DMS 273 (cell line): ENCODE data around the gene ANKIB1.
"Not testable (repeated sequence)": the region's sequence is repeated elsewhere in the genome, so short reads cannot be mapped to it uniquely, and the experiment has no call there.

Experiments used
- DNase-seq: peaks from one replicate; lab custom pipeline; 2025; ENCODE audit not compliant: unreplicated experiment; lab: John Stamatoyannopoulos, UW

Gene ANKIB1

DNA sequence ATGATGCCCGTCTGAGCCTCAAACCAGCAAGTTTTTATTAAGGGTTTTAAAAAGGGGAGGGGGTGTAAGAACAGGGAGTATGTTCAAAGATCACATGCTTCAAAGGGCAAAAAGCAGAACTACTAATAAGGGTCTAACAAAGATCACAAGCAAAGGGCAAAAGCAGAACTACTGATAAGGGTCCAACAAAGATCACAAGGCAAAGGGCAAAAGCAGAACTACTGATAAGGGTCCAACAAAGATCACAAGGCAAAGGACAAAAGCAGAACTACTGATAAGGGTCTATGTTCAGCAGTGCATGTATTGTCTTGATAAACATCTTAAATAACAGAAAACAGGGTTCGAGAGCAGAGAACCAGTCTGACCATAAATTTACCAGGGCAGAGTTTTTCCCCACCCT lies 196.9 kb downstream of the ANKIB1 start:
- DNase-seq: not testable (repeated sequence)

DNA sequence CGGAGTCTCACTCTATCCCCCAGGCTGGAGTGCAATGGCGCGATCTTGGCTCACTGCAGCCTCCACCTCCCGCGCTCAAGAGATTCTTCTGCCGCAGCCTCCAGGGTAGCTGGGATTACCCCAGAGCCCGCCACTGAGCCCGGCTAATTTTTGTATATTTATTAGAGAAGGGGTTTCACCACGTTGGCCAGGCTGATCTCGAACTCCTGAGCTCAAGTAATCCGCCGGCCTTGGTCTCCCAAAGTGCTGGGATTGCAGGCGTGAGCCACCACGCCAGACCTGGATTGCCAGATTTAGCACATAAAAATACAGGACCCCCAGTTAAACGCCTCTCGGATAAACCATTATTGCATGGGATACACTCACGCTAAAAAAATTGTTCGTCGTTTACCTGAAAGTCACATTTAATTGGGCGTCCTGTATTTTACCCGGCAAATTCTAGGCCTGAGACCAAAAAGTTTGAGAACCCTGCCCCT lies 201.1 kb downstream of the ANKIB1 start:
- no peak for DNase-seq

DNA sequence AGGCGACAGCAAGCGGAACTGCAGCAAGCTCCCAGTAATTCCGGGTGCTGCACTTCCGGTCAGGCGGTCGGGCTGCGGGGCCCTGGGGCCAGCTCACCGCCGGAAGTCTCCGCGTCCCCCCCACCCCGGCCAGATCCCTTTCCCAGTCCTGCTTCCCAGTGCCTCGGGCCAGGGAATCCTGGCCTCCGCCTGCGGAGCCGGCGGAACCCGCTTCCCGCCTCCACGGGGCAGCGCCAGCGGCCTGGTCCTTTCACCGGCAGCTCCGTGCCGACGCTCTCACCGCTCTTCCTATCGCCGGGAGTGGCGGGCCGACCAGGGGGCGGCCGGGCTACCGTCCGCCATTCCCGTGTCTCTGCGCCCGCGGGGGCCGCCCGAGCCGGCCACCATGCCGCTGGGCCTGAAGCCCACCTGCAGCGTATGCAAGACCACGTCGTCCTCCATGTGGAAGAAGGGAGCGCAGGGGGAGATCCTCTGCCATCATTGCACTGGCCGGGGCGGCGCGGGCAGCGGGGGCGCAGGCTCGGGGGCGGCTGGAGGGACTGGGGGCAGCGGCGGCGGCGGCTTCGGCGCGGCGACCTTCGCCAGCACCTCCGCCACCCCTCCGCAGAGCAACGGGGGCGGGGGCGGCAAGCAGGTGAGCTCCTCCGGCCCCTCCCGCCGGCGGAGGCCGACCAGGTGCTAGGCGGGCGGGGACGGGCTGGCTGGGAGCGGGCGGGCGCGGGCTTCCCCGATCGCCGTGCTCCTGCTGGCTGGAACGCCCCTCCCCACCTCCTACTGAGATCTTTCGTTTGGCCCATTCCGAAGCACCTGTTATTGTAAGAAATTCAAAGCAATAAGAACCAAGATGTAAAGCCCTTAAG lies 201.8 kb downstream of the ANKIB1 start, which contains the start of gene GATAD1:
GATAD1 (plus strand) TSS at position 138 of the 860 bp plus-strand sequence; CDS start at position 386, 248 bp downstream.
- DNase-seq: peak; percentile 96

DNA sequence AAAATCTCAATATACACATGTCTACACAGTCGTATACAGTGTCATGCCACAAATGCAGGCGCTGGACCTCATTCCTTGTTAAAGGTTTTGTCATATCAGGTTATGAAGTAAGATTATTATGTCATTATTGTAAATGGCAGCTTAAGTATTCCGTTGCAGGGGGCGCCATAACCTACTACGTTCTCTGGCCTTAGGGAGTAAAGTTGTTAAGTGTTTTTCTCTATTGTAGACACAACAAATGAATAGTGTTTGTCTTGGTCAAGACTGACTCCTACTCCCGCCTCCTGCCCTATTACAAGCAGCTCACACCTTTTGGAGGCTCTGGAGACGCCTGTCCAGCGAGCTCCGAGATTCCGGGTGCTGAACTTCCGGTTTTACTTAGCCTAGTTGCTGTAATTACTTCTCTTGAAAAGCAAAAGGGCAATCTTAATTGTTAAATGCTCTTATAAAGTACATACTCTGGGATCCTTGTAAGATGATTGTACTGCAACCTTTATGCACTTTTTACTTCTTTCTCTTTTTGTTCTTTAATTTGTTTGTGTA lies 202.5 kb downstream of the ANKIB1 start:
- peak; percentile 80 for DNase-seq
